GM12872 (cell line): ENCODE data around the gene COL4A6.

Experiments used
- CTCF ChIP-seq: IDR thresholded peaks from 3 replicates; pipeline ENCODE4 v1.5.1; 2011; ENCODE audit warnings: low read depth, mild to moderate bottlenecking, low read length, moderate library complexity; ENCODE audit not compliant: insufficient read depth

COL4A6 gene

GRCh38 chrX:108245462-108245861 lies 192.8 kb downstream of the COL4A6 start:
- TF ChIP-seq CTCF, result 0 out of 3 replicates have a peak, but pooled peaks have one; percentile 16

GRCh38 chrX:108235986-108236385 lies 202.2 kb downstream of the COL4A6 start:
- TF ChIP-seq CTCF, result no peak

DNA sequence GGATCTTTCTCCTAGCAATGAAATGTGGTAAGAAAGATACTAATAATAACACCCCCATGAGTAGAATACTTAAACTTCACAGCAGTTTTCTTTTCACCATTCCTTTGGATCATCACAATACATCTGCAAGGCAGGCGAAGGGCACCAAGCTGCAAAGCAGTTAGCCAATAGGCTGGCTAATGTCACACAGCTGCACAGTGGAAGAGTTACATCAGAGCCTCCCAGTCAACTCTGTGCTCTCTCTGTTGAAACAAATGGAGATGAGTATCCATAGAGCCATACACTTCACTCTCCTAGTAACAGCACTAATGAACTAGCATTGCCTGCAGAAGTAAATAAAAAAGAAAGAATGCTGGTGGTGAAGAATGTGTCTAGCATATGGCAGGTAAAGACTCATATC lies 207.6 kb downstream of the COL4A6 start:
- TF ChIP-seq CTCF, result no peak

- TF ChIP-seq CTCF, result peak; percentile 49; the same call in 2 of the 3 replicates
Observed at GRCh38 chrX:108224727-108225621, 213.2 kb downstream of the COL4A6 start.

- no peak for TF ChIP-seq CTCF
Observed at GRCh38 chrX:108224218-108224617, 214.0 kb downstream of the COL4A6 start.

DNA sequence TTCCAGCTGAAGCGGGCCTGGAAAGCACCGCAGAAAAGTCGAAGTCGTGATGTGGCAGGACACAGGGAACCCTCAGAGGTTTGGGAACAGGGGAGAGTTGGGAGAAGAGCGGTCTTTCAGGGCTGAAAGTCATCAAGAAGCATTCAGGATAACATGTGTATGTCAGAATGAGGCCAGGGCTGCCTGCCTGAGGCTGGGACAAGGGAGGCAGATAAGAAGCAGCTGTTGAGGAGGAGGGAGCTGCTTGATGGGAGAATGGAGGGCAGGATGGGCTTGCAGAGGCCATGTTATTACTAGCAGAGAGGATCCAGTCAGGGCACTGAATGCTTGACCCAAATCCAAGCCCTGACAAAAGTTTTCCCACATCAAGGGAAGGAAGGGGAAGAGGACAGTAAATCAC lies 214.6 kb downstream of the COL4A6 start:
- TF ChIP-seq CTCF, result no peak

DNA sequence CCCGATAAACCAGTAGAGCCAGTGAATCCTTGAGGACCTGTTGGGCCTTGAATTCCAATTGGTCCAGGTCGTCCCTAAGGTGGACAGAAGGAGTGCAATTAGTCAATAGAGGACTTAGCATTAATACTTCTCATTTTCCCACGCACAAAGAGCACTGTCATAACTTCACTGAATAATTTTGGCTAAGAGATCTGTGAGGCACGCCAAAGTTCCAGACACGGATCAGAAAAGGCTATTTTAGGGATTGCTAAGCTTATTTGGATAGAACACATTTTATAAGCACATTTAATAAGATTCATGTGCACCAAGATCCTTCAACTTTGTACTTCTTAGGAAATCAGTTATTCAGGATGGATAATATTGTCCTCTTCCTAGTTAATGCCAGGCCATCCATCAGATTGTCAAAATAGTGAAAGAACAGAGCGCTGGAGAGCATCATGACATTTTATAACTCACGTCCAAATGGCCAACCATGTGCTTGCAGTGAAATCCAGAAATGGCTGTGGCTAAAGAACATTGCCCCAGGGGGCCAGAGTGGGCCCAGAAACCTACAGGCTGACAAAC lies 216.8 kb downstream of the COL4A6 start:
- no peak for TF ChIP-seq CTCF
